HepG2 (cell line): ENCODE results near the gene COLQ. TPM values are rescaled to one million over a fixed set of nuclear protein-coding genes. Genes with fewer than 3 reads are reported as not detected.

ENCODE experiments used
- ELF3 ChIP-seq: IDR thresholded peaks from 2 replicates; pipeline ENCODE4 v1.6.1; 2016; ENCODE audit warnings: missing genetic modification reagents, missing compliant biosample characterization
- FOSL2 ChIP-seq: sonication (generic); formaldehyde crosslinking; IDR thresholded peaks from 2 replicates; pipeline ENCODE4 v1.4.0; 2020; ENCODE audit warnings: missing genetic modification reagents
- HOXA7 ChIP-seq: sonication (generic); formaldehyde crosslinking; IDR thresholded peaks from 2 replicates; pipeline ENCODE4 v1.8.1; 2022; ENCODE audit warnings: mild to moderate bottlenecking, missing genetic modification reagents, moderate library complexity
- NRL ChIP-seq: sonication (generic); formaldehyde crosslinking; IDR thresholded peaks from 2 replicates; pipeline ENCODE4 v1.5.0; 2020; ENCODE audit warnings: missing genetic modification reagents, mild to moderate bottlenecking, moderate library complexity, borderline replicate concordance
- SIX1 ChIP-seq: sonication (generic); formaldehyde crosslinking; IDR thresholded peaks from 2 replicates; pipeline ENCODE4 v1.4.0; 2020; ENCODE audit warnings: missing genetic modification reagents, borderline replicate concordance
- SOX6 ChIP-seq, 2 experiments: fragments of 450-650 bp in 1 of 2; sonication (generic) in 1 of 2; formaldehyde crosslinking in 1 of 2; IDR thresholded peaks; 2 replicates each; pipeline versions ENCODE4 v1.4.0 to v1.6.1; 2017 to 2020; ENCODE audit warnings: antibody characterized with exemption in 1 of 2, mild to moderate bottlenecking in 1 of 2, missing genetic modification reagents in 1 of 2
- YEATS2 ChIP-seq: sonication (generic); formaldehyde crosslinking; IDR thresholded peaks from 2 replicates; pipeline ENCODE4 v1.4.0; 2020; ENCODE audit warnings: missing genetic modification reagents, borderline replicate concordance
- ZNF552 ChIP-seq: sonication (generic); formaldehyde crosslinking; IDR thresholded peaks from 2 replicates; pipeline ENCODE4 v1.9.0; 2022; ENCODE audit warnings: missing genetic modification reagents, mild to moderate bottlenecking, borderline replicate concordance
- ZNF562 ChIP-seq: sonication (generic); formaldehyde crosslinking; IDR thresholded peaks from 2 replicates; pipeline ENCODE4 v1.8.0; 2022; ENCODE audit warnings: missing genetic modification reagents, borderline replicate concordance
- ZSCAN29 ChIP-seq: sonication (generic); formaldehyde crosslinking; conservative IDR thresholded peaks from 2 replicates; pipeline ENCODE4 v1.4.0; 2020; ENCODE audit warnings: mild to moderate bottlenecking, missing genetic modification reagents
- polyA plus RNA-seq, 8 experiments: library from polyadenylated mRNA; depleted of rRNA in 3 of 8; stranded (reverse) in 7 of 8; unstranded in 1 of 8; fragments of >200 nt; fragmentation: Illumina TruSeq in 4 of 8; extraction: Trizol in 4 of 8; gene quantifications; 2 replicates each; pipeline versions ENCODE4 v1.2.1 to v1.2.3, GENCODE V29; 2011 to 2016; ENCODE audit warnings: low read depth in 4 of 8, missing spikeins in 1 of 8, mixed read lengths in 1 of 8; ENCODE audit not compliant: insufficient read depth in 1 of 8
- total RNA-seq, 5 experiments: library from RNA; depleted of rRNA; stranded (reverse); fragments of >200 nt; fragmentation: Illumina TruSeq; extraction: Trizol; gene quantifications; 2 replicates each; pipeline ENCODE4 v1.2.3, GENCODE V29; 2016; ENCODE audit warnings: low read depth in 1 of 5
- TF ChIP-seq, protein P1 (sequence below): sonication (generic); formaldehyde crosslinking; IDR thresholded peaks from 2 replicates; pipeline ENCODE4 v1.9.0; 2021; ENCODE audit warnings: missing genetic modification reagents, borderline replicate concordance
- TF ChIP-seq, protein P2 (sequence below): sonication (generic); formaldehyde crosslinking; conservative IDR thresholded peaks from 2 replicates; pipeline ENCODE4 v1.4.0; 2020; ENCODE audit warnings: missing genetic modification reagents
- TF ChIP-seq, protein P3 (sequence below), 2 experiments: sonication (generic) in 1 of 2; formaldehyde crosslinking in 1 of 2; IDR thresholded peaks; 2 replicates each; pipeline versions ENCODE4 v1.5.1 to v1.6.1; 2011 to 2020; ENCODE audit warnings: borderline replicate concordance in 1 of 2, low read depth in 1 of 2, low read length in 1 of 2, mild to moderate bottlenecking in 1 of 2, missing genetic modification reagents in 1 of 2, moderate library complexity in 1 of 2
- TF ChIP-seq, protein P4 (sequence below): sonication (generic); formaldehyde crosslinking; IDR thresholded peaks from 2 replicates; pipeline ENCODE4 v1.5.1; 2020; ENCODE audit warnings: mild to moderate bottlenecking, missing genetic modification reagents

The COLQ gene
- total and polyA plus RNA-seq, 2 of the 13 experiments (the other 11 are each of a cell fraction or from before 2014, with no cell fraction given) = 0.31 to 0.46 TPM

GRCh38 chr3:15427182-15427880, 94.2 kb downstream of the COLQ start, which contains the start of the genes EAF1 and METTL6 (continued):
- TF ChIP-seq, protein P1, sequence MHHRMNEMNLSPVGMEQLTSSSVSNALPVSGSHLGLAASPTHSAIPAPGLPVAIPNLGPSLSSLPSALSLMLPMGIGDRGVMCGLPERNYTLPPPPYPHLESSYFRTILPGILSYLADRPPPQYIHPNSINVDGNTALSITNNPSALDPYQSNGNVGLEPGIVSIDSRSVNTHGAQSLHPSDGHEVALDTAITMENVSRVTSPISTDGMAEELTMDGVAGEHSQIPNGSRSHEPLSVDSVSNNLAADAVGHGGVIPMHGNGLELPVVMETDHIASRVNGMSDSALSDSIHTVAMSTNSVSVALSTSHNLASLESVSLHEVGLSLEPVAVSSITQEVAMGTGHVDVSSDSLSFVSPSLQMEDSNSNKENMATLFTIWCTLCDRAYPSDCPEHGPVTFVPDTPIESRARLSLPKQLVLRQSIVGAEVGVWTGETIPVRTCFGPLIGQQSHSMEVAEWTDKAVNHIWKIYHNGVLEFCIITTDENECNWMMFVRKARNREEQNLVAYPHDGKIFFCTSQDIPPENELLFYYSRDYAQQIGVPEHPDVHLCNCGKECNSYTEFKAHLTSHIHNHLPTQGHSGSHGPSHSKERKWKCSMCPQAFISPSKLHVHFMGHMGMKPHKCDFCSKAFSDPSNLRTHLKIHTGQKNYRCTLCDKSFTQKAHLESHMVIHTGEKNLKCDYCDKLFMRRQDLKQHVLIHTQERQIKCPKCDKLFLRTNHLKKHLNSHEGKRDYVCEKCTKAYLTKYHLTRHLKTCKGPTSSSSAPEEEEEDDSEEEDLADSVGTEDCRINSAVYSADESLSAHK (CRISPR knock-in tag) = no peak
- TF ChIP-seq, protein P2, sequence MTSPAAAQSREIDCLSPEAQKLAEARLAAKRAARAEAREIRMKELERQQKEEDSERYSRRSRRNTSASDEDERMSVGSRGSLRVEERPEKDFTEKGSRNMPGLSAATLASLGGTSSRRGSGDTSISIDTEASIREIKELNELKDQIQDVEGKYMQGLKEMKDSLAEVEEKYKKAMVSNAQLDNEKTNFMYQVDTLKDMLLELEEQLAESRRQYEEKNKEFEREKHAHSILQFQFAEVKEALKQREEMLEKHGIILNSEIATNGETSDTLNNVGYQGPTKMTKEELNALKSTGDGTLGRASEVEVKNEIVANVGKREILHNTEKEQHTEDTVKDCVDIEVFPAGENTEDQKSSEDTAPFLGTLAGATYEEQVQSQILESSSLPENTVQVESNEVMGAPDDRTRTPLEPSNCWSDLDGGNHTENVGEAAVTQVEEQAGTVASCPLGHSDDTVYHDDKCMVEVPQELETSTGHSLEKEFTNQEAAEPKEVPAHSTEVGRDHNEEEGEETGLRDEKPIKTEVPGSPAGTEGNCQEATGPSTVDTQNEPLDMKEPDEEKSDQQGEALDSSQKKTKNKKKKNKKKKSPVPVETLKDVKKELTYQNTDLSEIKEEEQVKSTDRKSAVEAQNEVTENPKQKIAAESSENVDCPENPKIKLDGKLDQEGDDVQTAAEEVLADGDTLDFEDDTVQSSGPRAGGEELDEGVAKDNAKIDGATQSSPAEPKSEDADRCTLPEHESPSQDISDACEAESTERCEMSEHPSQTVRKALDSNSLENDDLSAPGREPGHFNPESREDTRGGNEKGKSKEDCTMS (CRISPR knock-in tag) = no peak
- no peak for TF ChIP-seq ZNF562 (CRISPR knock-in tag)
- no peak; the same call in 1 of the 2 replicates for TF ChIP-seq FOSL2
- TF ChIP-seq YEATS2 (CRISPR knock-in tag) = peak; percentile 90
- TF ChIP-seq SOX6 (IDR thresholded peaks at IDR 0.05) = no peak
- TF ChIP-seq SOX6 (CRISPR knock-in tag; IDR thresholded peaks at IDR 0.05) = 0 out of 2 replicates have a peak, but pooled peaks have one; percentile 6
- no peak for TF ChIP-seq SIX1
- peak; percentile 99 for TF ChIP-seq ZSCAN29
- TF ChIP-seq, protein P3, sequence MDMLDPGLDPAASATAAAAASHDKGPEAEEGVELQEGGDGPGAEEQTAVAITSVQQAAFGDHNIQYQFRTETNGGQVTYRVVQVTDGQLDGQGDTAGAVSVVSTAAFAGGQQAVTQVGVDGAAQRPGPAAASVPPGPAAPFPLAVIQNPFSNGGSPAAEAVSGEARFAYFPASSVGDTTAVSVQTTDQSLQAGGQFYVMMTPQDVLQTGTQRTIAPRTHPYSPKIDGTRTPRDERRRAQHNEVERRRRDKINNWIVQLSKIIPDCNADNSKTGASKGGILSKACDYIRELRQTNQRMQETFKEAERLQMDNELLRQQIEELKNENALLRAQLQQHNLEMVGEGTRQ (IDR thresholded peaks at IDR 0.05; ENCODE audit: low read depth, low read length) = no peak
- TF ChIP-seq, protein P3 (CRISPR knock-in tag; IDR thresholded peaks at IDR 0.05; ENCODE audit: borderline replicate concordance) = no peak
- TF ChIP-seq, protein P4, sequence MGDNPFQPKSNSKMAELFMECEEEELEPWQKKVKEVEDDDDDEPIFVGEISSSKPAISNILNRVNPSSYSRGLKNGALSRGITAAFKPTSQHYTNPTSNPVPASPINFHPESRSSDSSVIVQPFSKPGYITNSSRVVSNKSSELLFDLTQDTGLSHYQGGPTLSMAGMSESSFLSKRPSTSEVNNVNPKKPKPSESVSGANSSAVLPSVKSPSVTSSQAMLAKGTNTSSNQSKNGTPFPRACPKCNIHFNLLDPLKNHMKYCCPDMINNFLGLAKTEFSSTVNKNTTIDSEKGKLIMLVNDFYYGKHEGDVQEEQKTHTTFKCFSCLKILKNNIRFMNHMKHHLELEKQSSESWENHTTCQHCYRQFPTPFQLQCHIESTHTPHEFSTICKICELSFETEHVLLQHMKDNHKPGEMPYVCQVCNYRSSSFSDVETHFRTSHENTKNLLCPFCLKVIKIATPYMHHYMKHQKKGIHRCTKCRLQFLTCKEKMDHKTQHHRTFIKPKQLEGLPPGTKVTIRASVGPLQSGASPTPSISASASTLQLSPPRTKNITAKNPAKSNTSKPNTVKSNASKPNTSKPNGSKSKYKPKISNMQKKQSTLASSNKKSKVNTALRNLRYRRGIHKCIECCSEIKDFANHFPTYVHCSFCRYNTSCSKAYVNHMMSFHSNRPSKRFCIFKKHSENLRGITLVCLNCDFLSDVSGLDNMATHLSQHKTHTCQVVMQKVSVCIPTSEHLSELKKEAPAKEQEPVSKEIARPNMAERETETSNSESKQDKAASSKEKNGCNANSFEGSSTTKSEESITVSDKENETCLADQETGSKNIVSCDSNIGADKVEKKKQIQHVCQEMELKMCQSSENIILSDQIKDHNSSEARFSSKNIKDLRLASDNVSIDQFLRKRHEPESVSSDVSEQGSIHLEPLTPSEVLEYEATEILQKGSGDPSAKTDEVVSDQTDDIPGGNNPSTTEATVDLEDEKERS (CRISPR knock-in tag) = no peak
- TF ChIP-seq NRL (CRISPR knock-in tag) = peak; percentile 63
- no peak; the same call in 1 of the 2 replicates for TF ChIP-seq ZNF552 (CRISPR knock-in tag)
- peak; percentile 68 for TF ChIP-seq ELF3
- TF ChIP-seq HOXA7 (CRISPR knock-in tag) = no peak
